Jurkat, Clone E6-1 (cell line): ENCODE results near the gene SYNDIG1.

Experiments
- DNase-seq: peaks from one replicate; pipeline ENCODE4 v3.0.0-alpha.2; 2011; ENCODE audit warnings: low read depth, low spot score
- H3K4me3 ChIP-seq: 2 replicates; pipeline ENCODE4 v1.5.1; 2011; ENCODE audit warnings: mild to moderate bottlenecking, low read length, control low read depth, moderate library complexity

The SYNDIG1 gene

DNA sequence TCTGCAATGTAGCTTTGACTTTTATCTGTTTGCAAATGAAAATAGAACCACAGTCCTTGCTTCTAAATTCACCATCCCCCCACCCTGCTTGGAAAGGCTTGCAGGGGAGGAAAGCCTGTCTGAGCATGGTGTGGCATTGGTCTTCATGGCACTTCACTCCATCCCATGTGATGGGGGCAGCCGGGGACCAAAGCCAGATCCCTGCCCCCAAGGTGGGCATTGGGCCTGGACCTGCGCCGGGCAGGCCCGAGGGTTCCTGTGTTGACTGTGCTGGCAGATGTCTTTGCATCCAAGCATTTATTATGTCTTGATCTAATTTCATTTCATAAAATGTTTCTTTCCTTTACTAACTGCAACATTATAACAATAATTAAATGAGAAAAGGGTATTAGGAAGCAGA is 120.0 kb downstream of the SYNDIG1 start:
- DNase-seq = no peak
- H3K4me3 ChIP-seq = no peak overlapping the region

DNA sequence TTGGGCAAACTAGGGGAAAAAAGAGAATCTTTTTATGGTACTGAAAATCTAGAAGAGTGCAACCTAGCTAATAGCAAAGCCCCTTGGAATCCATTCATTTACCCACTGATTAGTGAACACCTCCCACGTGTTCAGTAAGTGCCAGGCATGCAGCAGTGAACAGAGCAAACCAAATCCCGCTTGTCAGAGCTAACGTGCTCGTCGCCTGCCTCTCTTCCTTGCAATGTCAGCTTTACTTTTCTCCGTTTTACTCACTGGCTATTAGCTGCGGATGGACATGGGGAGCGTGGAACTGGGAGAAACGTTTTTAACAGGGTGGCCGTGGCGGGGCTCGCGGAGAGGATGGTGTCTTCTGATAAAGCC is 120.4 kb downstream of the SYNDIG1 start:
- no peak for DNase-seq

DNA sequence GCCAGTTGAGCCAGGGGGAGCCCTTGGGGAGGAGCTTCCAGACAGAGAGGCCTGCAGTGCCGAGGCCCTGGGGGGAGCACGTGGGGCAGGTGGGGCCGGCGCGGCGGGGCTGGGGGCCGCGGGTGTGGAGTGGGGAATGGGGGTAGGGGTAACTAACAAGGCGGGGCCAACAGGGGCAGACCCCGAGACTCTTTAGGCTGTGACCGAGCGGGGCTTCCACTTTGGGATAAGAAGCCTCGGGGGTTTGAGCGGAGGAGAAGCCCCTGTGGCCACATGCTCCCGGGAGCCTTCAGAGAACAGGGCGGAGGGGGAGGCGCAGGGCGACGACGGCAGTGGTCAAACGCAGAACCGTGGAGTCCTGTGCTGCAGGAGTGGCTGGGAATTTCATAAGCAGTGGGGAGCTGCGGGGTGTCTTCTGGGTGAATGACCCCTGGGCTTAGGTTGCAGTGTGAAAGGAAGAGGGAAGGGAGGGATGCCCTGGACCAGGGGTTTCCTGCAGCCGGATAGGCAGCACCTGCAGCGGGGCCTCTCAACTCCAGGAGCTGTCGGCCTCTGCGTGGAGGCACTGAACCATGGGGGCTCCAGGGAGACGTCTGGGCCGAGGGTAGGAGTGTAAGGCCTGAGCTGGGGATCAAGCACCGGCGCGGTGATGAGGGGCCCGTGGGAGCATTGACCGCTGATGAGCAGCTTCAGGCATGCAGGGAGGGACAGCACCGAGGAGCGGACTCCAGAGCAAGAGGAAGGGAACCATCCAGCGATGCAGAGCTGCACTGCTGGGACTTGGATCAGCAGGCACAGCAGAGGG is 121.0 kb downstream of the SYNDIG1 start:
- no peak for DNase-seq
- no peak overlapping the region for H3K4me3 ChIP-seq

More for the DNA sequence above, 120.4 kb downstream of the SYNDIG1 start:
- H3K4me3 ChIP-seq = no peak overlapping the region

DNA sequence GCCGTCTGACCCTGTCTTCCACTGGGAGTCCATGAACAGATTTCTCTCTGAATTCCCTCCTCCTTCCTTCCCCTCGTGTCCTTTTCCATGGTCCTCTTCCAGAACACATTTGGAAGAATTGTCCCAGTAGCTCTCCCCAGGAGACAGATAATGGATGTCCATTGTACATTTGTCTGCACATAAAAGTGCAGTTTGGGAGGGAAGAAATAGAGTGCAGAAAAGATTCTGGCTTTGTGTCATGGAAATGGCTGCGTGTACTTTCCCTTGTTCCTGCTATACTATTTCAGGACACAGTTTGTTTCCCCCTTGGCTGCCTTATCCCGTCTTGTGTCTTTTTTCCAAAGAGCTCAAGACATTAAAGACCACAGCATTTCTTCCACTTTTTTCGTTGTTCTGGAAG is 127.6 kb downstream of the SYNDIG1 start:
- no peak for DNase-seq
- no peak overlapping the region for H3K4me3 ChIP-seq

DNA sequence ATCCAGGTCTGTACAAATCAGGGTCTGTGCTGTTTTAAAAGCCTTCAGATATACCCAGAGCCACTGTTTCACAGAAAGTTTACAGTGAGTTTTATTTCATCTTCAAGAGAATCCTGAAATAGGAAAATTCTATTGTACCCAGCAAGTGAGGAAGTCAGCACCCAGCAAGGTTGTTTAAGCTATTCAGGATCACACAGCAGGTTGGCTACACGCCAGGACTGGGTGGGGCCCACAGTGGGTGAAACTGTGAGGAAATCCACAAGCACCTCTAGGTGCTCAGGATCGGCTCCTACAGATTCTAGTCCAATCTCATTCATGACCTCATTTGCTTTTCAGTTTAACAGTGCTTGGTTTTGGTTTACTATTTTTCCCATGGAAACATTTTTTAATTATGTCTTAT is 128.9 kb downstream of the SYNDIG1 start:
- no peak overlapping the region for H3K4me3 ChIP-seq
- no peak for DNase-seq

DNA sequence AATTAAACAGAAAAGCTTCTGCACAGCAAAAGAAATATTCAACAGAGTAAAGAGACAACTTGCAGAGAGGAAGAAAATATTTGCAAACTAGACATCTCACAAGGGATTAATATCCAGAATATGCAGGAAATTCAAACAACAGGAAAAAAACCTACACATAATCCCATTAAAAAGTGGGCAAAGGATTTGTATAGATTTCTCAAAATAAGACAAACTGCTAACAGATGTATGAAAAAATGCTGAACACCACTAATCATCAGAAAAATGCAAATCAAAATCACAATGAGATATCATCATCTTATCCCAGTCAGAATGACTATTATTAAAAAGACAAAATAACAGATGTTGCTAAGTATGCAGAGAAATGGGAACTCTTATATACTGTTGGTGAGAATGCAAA is 129.6 kb downstream of the SYNDIG1 start:
- no peak overlapping the region for H3K4me3 ChIP-seq

DNA sequence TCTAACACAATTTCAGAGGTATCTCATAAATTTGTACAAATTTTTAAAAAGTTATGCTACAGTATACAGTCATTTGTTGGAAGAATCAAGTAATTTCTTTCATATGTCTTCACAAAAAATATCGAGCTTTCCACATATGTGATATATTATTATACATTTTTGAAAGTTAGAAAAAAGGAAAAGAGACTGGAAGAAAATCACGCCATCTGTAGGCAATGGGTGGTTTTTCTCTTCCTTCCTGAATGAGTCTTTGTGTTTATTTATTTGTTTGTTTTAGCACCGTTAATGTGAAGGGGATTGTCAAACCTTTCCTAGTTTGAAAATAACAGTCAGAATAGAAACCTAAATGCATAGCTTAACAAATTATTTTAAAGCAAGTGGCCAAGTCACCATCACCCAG is 130.6 kb downstream of the SYNDIG1 start:
- no peak overlapping the region for H3K4me3 ChIP-seq
- DNase-seq = no peak

More for the DNA sequence above, 129.6 kb downstream of the SYNDIG1 start:
- no peak for DNase-seq

DNA sequence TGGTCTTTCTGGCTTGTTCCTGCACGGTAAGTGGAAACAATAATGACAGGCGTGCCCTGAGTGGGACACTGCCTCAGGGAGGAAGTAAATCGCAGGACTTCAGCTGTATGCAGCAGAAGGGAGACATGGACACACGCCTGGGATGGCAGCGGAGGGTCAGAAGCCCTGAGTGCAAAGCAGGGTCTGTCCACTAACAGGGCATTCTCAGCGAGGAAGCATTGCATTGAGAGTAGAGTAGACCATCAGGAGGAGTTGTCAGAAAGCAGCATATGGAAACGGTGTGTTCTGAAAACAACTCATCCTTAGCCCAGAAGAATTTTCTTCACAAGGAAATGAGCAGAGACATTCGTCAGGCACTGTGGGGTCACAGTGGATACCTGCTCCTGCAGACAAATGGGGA is 134.0 kb downstream of the SYNDIG1 start:
- DNase-seq = no peak
- H3K4me3 ChIP-seq = no peak overlapping the region

DNA sequence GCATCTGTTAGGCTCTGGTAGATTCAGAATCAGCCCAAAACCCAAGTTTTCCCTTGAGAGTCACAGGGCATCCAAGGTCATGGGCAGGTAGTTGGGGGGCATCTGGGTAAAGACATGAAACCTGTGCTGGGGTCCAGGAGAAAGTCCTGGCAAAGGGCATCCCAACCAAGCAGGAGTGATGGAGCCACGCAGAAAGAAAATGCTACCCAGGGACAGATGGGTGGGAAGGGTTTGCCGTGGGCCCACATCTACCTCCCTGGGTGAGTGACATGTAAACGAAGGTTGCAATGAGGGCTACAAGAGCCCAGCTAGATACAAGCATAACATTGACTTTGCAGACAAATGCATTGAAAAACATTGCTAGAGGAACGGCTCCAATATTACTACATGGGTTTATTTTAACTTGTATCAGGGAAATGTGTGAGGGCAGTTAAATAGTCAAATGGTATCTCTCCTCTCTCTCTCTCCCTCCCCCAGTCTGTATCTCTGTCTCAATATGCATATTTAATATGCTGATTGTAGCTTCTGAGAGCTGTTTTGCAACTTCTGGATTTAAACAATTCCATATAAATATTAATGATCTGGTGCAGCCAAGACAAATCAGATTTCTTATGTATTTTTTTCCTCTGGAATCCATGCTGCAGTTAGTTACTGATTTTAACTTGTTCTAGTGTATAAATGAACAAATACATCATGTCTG is 135.7 kb downstream of the SYNDIG1 start:
- DNase-seq = no peak
- H3K4me3 ChIP-seq = no peak overlapping the region

DNA sequence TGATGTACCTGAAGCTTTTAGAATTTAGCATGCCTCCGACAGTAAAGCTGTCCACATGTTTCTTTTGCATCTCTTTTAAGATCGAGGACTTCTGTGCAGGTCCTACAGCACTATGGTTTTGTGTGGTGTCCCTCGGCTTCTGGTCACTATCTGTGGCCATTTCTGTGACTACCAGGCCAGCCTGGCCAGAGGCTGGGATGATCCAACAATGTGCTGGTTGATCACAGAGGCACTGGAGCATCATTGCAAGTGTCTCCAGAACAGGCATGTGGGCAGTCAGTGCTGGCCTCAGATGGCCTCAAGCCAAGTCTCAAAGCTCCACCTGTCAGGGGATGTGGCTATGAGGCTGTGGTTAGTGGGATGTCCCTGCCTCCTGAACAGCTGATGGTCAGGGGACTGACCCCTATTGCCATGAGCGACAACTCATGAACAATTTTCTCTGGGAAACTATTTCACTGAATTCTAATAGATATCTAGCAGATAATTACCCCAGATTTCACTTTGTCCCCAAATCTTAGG is 136.6 kb downstream of the SYNDIG1 start:
- H3K4me3 ChIP-seq = no peak overlapping the region
- DNase-seq = no peak

DNA sequence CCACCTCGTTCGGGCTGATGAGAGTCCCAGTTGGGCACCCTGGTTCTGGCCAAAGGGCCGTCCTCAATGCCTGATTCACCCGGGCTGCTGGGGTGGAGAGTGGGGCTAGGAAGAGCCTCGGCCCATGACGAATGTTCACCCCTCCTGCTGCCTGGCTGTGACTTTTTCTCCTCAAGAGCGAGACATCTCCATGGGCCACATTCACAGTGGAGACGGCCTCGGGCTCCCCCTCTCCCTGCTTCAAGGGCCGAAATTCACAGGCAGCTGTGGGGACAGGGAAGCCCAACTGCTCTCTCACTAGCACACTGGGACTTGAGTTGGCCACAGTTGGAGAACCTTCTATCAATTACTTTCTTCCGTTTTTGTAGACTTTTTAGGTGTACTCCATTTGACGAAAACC is 138.0 kb downstream of the SYNDIG1 start:
- H3K4me3 ChIP-seq = no peak overlapping the region
- no peak for DNase-seq

DNA sequence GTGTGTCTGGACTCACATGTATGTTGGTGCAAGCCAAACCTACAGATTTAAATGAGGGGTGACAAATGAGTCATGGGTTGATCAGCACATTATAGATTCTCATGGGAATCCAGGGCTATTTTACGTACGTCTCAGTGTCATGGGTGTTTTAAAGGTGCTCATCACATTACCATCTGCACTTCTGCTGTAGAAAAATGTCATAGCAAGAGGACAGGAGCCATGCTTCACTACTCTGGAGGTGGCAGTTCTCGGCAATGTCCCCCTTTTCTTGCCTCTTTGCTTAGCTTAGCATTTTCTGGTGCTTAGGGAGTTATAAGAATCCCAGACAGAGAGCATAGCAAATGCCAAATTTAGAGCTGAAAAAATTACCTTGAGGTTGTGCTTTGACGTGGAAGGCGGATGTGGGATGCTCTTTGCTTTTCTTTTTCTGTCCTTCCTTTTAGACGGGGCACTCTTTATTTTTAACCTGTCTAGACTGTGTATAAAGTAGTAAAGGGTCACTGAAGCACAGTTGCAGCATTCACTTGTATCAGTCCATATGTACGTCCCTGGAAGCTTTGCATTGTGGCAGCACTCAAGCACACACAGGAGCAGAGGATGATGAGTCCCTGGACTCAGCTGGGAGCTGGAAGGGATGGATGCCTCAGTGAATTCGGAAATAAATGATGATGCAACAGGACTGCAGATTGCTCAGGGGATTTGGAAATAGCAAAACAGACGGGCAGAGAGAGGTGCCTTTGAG is 139.7 kb downstream of the SYNDIG1 start:
- H3K4me3 ChIP-seq = no peak overlapping the region
- DNase-seq = no peak

DNA sequence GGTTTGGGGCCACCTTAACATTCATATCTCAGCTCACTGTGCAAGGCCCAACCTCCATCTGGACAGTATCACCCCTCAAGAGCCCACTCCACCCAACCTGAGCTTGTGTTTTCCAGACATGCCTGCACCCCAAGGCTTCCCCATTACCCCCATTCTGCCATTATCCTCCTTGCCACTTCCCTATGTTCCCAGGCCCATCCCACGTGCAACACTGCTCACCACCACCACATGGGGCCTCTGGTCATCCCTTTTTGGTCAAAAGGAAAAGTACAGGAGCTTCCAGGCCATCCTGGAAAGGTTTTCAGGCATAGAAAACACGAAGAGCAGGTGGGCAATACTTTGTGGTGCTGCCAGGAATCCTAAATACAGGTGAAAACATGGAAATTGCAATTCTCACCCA is 140.3 kb downstream of the SYNDIG1 start:
- DNase-seq = no peak
- H3K4me3 ChIP-seq = no peak overlapping the region

DNA sequence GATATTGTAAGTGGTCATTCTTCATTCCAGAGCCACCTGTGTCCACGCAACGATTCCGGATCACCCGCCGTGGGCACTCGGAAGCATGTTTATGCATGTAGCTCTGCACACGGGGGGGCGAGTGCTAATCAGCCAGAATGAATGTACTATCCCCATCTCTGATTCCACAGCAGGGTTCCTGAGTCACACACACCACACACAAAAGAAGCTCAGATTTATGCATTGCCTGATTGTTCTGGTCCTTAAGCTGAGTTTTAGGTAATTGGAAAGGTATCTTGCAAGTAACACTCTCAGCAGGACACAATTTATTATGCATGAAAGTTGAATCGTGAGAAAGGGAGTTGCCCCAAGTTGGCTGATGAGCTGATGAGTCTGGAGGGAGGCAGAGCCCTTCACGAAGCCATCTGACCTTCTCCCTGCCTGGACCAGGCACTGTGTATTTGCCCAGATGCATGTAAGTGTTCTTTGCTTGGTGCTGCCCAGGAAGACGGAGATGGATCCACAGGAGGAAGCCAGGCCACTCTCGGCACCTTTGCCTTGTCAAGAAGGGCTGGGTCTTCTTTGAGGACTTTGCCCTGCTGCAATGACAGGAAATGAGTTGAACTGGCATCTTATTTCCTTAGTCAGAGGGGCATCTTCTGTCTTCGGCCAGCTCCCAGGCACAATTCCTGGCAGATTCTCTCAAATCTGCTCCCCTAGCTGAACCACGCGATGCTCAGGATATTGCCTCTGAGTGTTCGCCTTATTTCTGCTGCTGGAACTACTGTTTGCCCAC is 141.1 kb downstream of the SYNDIG1 start:
- DNase-seq = no peak
- H3K4me3 ChIP-seq = no peak overlapping the region

DNA sequence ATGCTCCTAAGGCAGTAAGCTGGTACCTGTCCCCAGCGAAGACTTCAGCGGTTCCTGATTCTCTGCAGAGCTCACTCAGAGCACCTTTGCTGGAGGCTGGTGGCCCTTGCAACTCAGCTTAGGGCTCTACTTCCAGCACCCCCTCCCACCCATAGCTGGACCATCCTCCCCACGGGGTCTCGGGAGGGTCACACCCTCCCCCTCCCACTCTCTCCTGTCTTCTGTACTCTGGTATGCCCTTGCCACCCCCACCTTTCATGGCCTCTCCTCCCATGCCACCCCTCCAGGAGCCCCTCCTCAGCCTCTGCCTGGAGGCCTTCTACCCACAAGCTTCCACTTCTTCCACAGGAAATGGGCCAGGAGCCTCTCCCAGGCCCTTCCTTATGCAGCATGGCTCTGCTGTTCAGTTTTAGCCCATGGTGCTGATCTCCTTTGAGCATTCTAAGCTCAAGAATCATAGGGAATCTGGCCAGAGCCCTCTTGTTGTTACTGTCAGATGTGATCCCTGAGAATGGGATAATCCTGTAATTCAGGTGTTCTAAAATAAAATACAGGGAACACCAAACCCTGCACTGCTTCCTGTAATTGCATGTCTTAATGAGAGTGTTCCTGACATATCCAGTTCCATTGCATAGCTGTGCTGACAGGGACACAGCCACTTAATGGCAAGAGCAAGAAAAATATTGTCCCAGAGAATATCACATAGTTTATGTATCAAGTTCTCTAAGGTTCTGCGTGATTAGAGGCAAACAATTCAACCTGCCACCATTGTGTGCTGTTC is 142.1 kb downstream of the SYNDIG1 start:
- no peak for DNase-seq

DNA sequence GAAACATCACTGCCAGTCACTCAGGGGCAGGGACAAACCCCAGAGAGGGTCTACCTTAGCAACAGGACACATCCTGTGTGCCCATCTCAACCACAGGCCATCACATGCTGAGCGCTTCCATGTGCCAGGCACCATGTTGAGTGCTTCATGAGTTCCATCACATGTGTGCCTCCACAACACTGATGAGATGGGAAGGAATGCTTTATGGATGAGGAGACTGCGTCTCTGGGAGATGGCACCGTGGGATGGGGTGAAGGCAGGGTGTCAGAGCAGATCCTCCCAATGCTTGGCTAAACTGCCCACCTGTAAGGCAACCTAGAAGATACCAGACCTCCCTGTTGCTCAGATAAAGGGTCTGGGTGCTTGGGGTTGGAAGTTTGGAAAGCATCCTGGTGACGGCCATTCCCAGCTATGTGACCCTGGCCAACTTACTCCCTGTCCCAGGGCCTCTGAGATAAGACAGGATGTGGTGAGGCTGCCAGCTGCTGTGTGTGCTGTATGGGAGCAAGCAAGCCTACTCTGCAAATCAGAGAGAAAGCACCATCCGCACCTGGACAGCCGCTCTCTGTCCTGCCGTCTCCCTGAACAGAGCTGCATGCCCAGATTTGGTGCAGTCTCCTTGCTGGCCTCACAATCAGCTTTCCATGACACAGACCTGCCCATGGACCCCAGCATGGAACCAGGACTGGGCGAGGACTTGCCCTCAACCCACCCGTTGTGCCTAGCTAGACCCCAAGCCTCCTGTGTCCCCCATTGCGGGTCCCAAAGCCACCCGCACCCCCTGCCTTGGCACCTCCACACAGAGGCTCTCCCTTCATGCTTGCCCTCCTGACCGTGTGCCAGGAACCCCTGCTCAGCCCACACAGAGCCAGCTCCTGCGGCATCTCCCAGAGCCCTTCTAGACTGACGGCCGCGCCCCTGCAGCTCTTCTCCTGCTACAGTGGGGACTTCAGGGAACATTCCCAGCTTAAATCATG is 143.7 kb downstream of the SYNDIG1 start:
- peak; percentile 45 for DNase-seq
- no peak overlapping the region for H3K4me3 ChIP-seq

More for the DNA sequence above, 142.1 kb downstream of the SYNDIG1 start:
- no peak overlapping the region for H3K4me3 ChIP-seq

DNA sequence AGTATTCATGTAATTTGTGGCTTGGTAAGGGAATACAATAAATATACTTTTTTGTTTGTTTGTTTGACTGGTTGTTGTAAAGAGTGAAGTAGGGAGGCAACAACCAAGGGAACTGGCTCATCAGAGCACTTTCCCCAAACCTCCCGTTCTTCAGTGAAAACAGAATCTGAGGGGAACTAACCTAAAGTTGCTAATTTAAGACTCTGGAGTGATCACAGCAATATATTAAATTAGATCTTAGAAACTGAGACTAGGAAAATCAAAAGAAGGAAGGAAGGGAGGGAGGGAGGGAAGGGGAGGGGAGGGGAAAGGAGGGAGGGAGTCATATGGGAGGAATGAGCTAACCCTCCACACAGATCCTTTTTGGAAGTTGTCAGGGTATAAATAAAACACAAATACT is 144.9 kb downstream of the SYNDIG1 start:
- DNase-seq = no peak

More for the DNA sequence above, 144.9 kb downstream of the SYNDIG1 start:
- H3K4me3 ChIP-seq = no peak overlapping the region
